HG03095 (cell line): ENCODE results near the gene RGS9.
A peak's percentile ranks its signal among the peaks of the same experiment; 100 is the strongest.
"Not testable (repeated sequence)": the region's sequence is repeated elsewhere in the genome, so short reads cannot be mapped to it uniquely, and the experiment has no call there.

Experiments used
- ATAC-seq: cut with Tn5 transposase; IDR thresholded peaks from one replicate; pipeline ENCODE4 v1.9.1; 2021; ENCODE audit warnings: moderate library complexity; ENCODE audit not compliant: unreplicated experiment

RGS9 gene

GRCh38 chr17:65204001-65204400 is 66.8 kb downstream of the RGS9 start:
- no peak for ATAC-seq

GRCh38 chr17:65205655-65206054 is 68.5 kb downstream of the RGS9 start:
- ATAC-seq: no peak

- ATAC-seq: not testable (repeated sequence)
These were observed 70.3 kb downstream of the RGS9 start for GRCh38 chr17:65207448-65207847.

- ATAC-seq: no peak
These were observed 71.5 kb downstream of the RGS9 start for GRCh38 chr17:65208717-65209116.

- no peak for ATAC-seq
These were observed 81.1 kb downstream of the RGS9 start for GRCh38 chr17:65218261-65218660.

- ATAC-seq: no peak
These were observed 82.0 kb downstream of the RGS9 start for GRCh38 chr17:65219124-65219523.

GRCh38 chr17:65219707-65220106 is 82.5 kb downstream of the RGS9 start:
- no peak for ATAC-seq

GRCh38 chr17:65220732-65221131 is 83.6 kb downstream of the RGS9 start:
- ATAC-seq: no peak

GRCh38 chr17:65222214-65222738 is 85.1 kb downstream of the RGS9 start:
- no peak for ATAC-seq

GRCh38 chr17:65225061-65225460 is 87.9 kb downstream of the RGS9 start:
- ATAC-seq: no peak

GRCh38 chr17:65226227-65226626 is 89.1 kb downstream of the RGS9 start:
- ATAC-seq: no peak

- ATAC-seq: no peak
These were observed 90.5 kb downstream of the RGS9 start for GRCh38 chr17:65227637-65228036.

GRCh38 chr17:65228287-65228686 is 91.1 kb downstream of the RGS9 start:
- no peak for ATAC-seq

GRCh38 chr17:65228734-65229620 is 91.8 kb downstream of the RGS9 start:
- peak; percentile 56 for ATAC-seq

GRCh38 chr17:65229621-65229995 is 92.4 kb downstream of the RGS9 start:
- no peak for ATAC-seq

- ATAC-seq: no peak
These were observed 92.9 kb downstream of the RGS9 start for GRCh38 chr17:65230040-65230439.

- no peak for ATAC-seq
These were observed 93.9 kb downstream of the RGS9 start for GRCh38 chr17:65231086-65231485.

- no peak for ATAC-seq
These were observed 94.6 kb downstream of the RGS9 start for GRCh38 chr17:65231662-65232335.

- no peak for ATAC-seq
These were observed 98.1 kb downstream of the RGS9 start for GRCh38 chr17:65235284-65235683.

GRCh38 chr17:65236321-65236720 is 99.2 kb downstream of the RGS9 start:
- no peak for ATAC-seq

- ATAC-seq: no peak
These were observed 106.9 kb downstream of the RGS9 start for GRCh38 chr17:65243838-65244625.
